Measurements from ENCODE around the gene GMPR. TPM values are rescaled to one million over a fixed set of nuclear protein-coding genes. Genes with fewer than 3 reads are reported as not detected.

GMPR gene
- total RNA-seq, 4 donors from 2014 or later, result 3.6 to 8.1 (median 6.3) TPM; not detected in 1

DNA sequence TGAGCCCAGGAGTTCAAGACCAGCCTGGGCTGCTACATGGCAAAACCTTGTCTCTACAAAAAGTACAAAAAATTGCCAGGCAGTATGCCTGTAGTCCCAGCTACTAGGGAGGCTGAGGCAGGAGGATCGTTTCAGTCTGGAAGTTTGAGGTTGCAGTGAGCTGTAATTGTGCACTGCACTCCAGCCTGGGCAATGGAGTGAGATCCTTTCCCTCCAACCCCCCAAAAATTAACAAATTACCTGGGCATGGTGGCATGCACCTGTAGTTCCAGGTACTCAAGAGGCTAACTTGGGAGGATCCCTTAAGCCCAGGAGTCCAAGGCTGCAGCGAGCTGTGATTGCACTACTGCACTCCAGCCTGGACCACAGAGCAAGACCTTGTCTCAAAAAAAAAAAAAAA, 29.4 kb upstream of the GMPR start:
- no peak for DNase-seq
- Histone ChIP-seq H3K27me3 (no peaks in the 10 kb centered on the region), H3K4me3 (no peak overlapping the region), H3K27ac (no peak overlapping the region), H3K36me3 (no peaks in the 10 kb centered on the region), H3K9me3 (no peaks in the 10 kb centered on the region), H3K4me1 (peaks cover 0 to 7% (median 0%) of the 10 kb centered on the region in 4 donors)
- no peak for TF ChIP-seq POLR2A (IDR thresholded peaks at IDR 0.05)
- TF ChIP-seq, protein P1, sequence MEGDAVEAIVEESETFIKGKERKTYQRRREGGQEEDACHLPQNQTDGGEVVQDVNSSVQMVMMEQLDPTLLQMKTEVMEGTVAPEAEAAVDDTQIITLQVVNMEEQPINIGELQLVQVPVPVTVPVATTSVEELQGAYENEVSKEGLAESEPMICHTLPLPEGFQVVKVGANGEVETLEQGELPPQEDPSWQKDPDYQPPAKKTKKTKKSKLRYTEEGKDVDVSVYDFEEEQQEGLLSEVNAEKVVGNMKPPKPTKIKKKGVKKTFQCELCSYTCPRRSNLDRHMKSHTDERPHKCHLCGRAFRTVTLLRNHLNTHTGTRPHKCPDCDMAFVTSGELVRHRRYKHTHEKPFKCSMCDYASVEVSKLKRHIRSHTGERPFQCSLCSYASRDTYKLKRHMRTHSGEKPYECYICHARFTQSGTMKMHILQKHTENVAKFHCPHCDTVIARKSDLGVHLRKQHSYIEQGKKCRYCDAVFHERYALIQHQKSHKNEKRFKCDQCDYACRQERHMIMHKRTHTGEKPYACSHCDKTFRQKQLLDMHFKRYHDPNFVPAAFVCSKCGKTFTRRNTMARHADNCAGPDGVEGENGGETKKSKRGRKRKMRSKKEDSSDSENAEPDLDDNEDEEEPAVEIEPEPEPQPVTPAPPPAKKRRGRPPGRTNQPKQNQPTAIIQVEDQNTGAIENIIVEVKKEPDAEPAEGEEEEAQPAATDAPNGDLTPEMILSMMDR (IDR thresholded peaks at IDR 0.05), result no peak

DNA sequence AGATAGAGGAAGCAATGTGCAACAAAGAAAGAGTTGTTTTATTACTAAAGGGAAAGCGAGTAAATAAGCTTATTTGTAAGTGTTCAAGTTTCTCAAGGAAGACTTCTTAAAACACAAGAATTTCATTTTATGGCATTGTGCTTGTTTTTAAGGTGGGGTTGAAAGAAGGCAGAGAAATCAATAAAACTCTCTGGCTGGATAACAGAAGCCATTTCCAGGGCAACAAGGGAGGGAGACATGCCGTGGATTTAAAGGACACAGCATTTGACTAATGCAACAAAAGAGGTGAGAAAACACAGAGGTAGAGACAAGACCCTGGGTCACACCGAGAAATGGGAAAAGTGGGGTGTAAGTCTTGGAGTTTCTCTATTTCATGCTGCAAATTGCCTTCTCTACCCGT, 28.8 kb upstream of the GMPR start:
- DNase-seq, result no peak
- no peak for TF ChIP-seq POLR2A (IDR thresholded peaks at IDR 0.05)
- TF ChIP-seq, protein P1 (IDR thresholded peaks at IDR 0.05), result no peak

DNA sequence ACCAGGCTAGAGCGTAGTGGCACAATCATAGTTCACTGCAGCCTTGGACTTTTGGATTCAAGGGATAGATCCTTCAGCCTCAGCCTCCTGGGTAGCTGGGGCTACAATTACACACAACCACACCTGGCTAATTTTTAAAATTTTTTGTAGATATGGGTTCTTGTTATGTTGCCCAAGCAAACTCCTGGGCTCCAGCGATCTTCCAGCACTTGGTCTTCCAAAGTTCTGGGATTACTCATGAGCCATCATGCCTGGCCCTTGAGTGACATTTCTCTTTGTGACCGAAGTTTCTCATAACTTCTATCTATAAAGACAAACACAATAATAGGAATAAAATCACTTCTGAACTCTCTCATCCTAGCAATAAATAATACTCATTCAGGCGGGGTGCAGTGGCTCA, 26.1 kb upstream of the GMPR start:
- no peak for DNase-seq
- Histone ChIP-seq H3K4me3 (no peak overlapping the region), H3K27ac (no peak overlapping the region), H3K27me3 (no peaks in the 10 kb centered on the region), H3K4me1 (no peaks in the 10 kb centered on the region), H3K9me3 (no peaks in the 10 kb centered on the region), H3K36me3 (no peaks in the 10 kb centered on the region)
- TF ChIP-seq POLR2A (IDR thresholded peaks at IDR 0.05), result no peak
- TF ChIP-seq, protein P1 (IDR thresholded peaks at IDR 0.05), result no peak

More for the DNA sequence above, 28.8 kb upstream of the GMPR start:
- H3K36me3 ChIP-seq, result no peaks in the 10 kb centered on the region
- H3K27ac ChIP-seq, result no peak overlapping the region
- H3K4me1 ChIP-seq, result peaks cover 0 to 7% (median 0%) of the 10 kb centered on the region in 4 donors
- no peak overlapping the region for H3K4me3 ChIP-seq
- no peaks in the 10 kb centered on the region for H3K9me3 ChIP-seq
- no peaks in the 10 kb centered on the region for H3K27me3 ChIP-seq

DNA sequence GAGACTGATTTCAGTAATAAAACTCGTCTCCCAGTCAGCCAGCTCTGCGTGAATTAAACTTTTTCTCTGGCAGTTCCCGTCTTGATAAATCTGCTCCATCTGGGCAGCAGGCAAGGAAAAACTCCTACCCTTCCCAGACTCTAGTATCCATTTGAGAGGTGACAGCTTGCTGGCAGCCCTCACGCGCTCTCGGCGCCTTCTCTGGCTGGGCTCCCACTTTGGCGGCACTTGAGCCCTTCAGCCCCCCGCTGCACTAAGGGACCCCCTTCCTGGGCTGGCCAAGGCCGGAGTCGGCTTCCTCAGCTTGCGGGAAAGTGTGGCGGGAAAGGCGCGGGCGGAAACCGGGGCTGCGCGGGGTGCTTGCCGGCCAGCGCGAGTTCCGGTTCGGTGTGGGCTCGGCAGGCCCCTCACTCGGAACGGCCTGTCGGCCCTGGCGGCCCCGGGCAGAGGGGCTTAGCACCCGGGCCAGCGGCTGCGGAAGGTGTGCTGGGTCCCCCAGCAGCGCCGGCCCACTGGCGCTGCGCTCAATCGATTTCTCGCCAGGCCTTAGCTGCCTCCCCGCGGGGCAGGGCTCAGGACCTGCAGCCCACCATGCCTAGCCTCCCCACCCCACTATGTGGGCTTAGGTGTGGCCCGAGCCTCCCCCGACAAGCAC, 21.8 kb upstream of the GMPR start:
- TF ChIP-seq, protein P1 (IDR thresholded peaks at IDR 0.05), result no peak
- no peak for TF ChIP-seq POLR2A (IDR thresholded peaks at IDR 0.05)

DNA sequence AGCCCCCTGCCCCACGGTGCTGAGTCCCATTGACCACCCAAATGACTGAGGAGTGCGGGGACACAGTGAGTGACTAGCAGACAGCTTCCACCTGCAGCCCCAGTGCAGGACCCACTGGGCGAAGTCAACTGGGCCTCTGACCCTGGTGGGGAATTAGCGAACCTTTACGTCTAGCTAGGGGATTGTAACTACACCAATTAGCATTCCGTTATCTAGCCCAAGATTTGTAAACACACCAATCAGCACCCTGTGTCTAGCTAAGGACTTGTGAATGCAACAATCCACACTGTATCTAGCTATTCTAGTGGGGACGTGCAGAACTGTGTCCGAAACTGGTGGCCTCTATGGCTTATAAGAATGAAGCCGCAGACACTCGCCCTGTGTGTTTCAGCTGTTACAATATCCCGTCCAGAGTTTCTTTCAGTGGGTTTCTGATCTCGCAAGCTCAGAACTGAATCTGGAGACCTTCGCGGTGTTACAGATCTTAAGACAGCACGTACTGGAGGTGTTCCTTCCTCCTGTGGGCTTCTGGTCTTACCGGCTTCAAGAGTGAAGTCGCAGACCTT, 21.1 kb upstream of the GMPR start:
- no peak for DNase-seq
- Histone ChIP-seq H3K4me1 (no peaks in the 10 kb centered on the region), H3K9me3 (no peaks in the 10 kb centered on the region), H3K27me3 (no peaks in the 10 kb centered on the region), H3K36me3 (no peaks in the 10 kb centered on the region), H3K27ac (no peak overlapping the region), H3K4me3 (no peak overlapping the region)
- TF ChIP-seq POLR2A (IDR thresholded peaks at IDR 0.05), result no peak
- TF ChIP-seq, protein P1 (IDR thresholded peaks at IDR 0.05), result no peak

More for the DNA sequence above, 21.8 kb upstream of the GMPR start:
- Histone ChIP-seq H3K4me3 (peak overlapping the region in 1 of 4 donors; percentile 29), H3K27ac (no peak overlapping the region), H3K9me3 (no peaks in the 10 kb centered on the region), H3K36me3 (no peaks in the 10 kb centered on the region), H3K27me3 (no peaks in the 10 kb centered on the region), H3K4me1 (no peaks in the 10 kb centered on the region)
- no peak for DNase-seq

Data from Peyer's patch (tissue), 4 donors.